SK-N-SH (cell line): ENCODE data around the gene C4orf36. TPM values are rescaled to one million over a fixed set of nuclear protein-coding genes. Genes with fewer than 3 reads are reported as not detected.

Experiments used
- CTCF ChIA-PET: fragments of 300-600, 350-600 bp; formaldehyde crosslinking; extraction: SDS; loops from one replicate; lab custom pipeline; 2021; lab: Yijun Ruan, JAX
- POLR2A ChIA-PET: fragments of 350-600 bp; sonication (Branson Sonifier 250); formaldehyde crosslinking; extraction: SDS; loops from one replicate; lab custom pipeline; 2020; ENCODE audit warnings: antibody characterized with exemption, inconsistent platforms; lab: Yijun Ruan, JAX
- DNase-seq: peaks from one replicate; pipeline ENCODE4 v3.0.0; 2012
- H2AFZ ChIP-seq: fragments of 200-600 bp; sonication (generic); 2 replicates; pipeline ENCODE4 v1.8.1; 2016; ENCODE audit warnings: antibody characterized with exemption, mild to moderate bottlenecking, low read depth
- H3F3A ChIP-seq: fragments of 200-600 bp; sonication (generic); replicated peaks from 2 replicates; pipeline ENCODE3; 2016; ENCODE audit warnings: antibody characterized with exemption, mild to moderate bottlenecking; ENCODE audit not compliant: insufficient read depth
- H3K27ac ChIP-seq, 2 experiments: fragments of 200-500 bp in 1 of 2; fragments of 200-600 bp in 1 of 2; sonication (Bioruptor generic) in 1 of 2; sonication (generic), shearing (Covaris generic) in 1 of 2; 2 replicates each; pipeline versions ENCODE4 v1.5.1 to v1.6.1; 2014 to 2016; ENCODE audit warnings: low read depth in 2 of 2, inconsistent platforms in 1 of 2, low read length in 1 of 2, mild to moderate bottlenecking in 1 of 2, mixed read lengths in 1 of 2
- H3K27me3 ChIP-seq: fragments of 200-600 bp; sonication (generic), shearing (Covaris generic); 2 replicates; pipeline ENCODE4 v1.6.1; 2016; ENCODE audit warnings: mixed run types; ENCODE audit not compliant: insufficient read depth
- H3K36me3 ChIP-seq, 2 experiments: fragments of 200-500 bp in 1 of 2; fragments of 200-600 bp in 1 of 2; sonication (Bioruptor generic) in 1 of 2; sonication (generic) in 1 of 2; replicated peaks in 1 of 2; 2 replicates each; pipeline versions ENCODE3 to v1.5.1; 2014 to 2016; ENCODE audit warnings: low read length in 1 of 2, mild to moderate bottlenecking in 1 of 2; ENCODE audit not compliant: insufficient read depth in 2 of 2, control insufficient read depth in 1 of 2
- H3K4me1 ChIP-seq, 2 experiments: fragments of 200-500 bp in 1 of 2; fragments of 200-600 bp in 1 of 2; sonication (Bioruptor generic) in 1 of 2; sonication (generic), shearing (Covaris generic) in 1 of 2; 2 replicates each; pipeline versions ENCODE4 v1.5.1 to v1.6.1; 2014 to 2016; ENCODE audit warnings: low read depth in 1 of 2, low read length in 1 of 2, mixed run types in 1 of 2; ENCODE audit not compliant: insufficient read depth in 2 of 2, control insufficient read depth in 1 of 2
- H3K4me2 ChIP-seq: fragments of 200-600 bp; sonication (generic), shearing (Covaris generic); 2 replicates; pipeline ENCODE4 v1.6.1; 2017; ENCODE audit warnings: mixed run types
- H3K4me3 ChIP-seq, 2 experiments: fragments of 200-500 bp in 1 of 2; fragments of 200-600 bp in 1 of 2; sonication (Bioruptor generic) in 1 of 2; sonication (generic), shearing (Covaris generic) in 1 of 2; 2 replicates each; pipeline versions ENCODE4 v1.5.1 to v1.8.1; 2014 to 2016; ENCODE audit warnings: low read depth in 2 of 2, inconsistent platforms in 1 of 2, low read length in 1 of 2, mild to moderate bottlenecking in 1 of 2, mixed read lengths in 1 of 2, moderate library complexity in 1 of 2
- H3K79me2 ChIP-seq: fragments of 200-600 bp; sonication (generic); 2 replicates; pipeline ENCODE4 v1.8.1; 2017; ENCODE audit warnings: mild to moderate bottlenecking; ENCODE audit not compliant: insufficient read depth
- H3K9ac ChIP-seq: fragments of 200-600 bp; sonication (generic); 2 replicates; pipeline ENCODE4 v1.6.1; 2017; ENCODE audit warnings: mixed run types
- H3K9me2 ChIP-seq: fragments of 200-600 bp; sonication (generic); 2 replicates; pipeline ENCODE4 v1.6.1; 2017; ENCODE audit warnings: mixed run types
- H3K9me3 ChIP-seq: fragments of 200-600 bp; sonication (generic); 2 replicates; pipeline ENCODE4 v1.6.1; 2017; ENCODE audit warnings: mixed run types, mild to moderate bottlenecking, moderate library complexity
- H4K20me1 ChIP-seq: fragments of 200-600 bp; sonication (generic); 2 replicates; pipeline ENCODE4 v1.6.1; 2017; ENCODE audit warnings: mild to moderate bottlenecking, mixed run types; ENCODE audit not compliant: insufficient read depth
- CTCF ChIP-seq: fragments of 200-600 bp; sonication (generic); IDR thresholded peaks from 2 replicates; pipeline ENCODE4 v1.6.1; 2017; ENCODE audit warnings: antibody characterized with exemption, mild to moderate bottlenecking, moderate library complexity
- ELF1 ChIP-seq: IDR thresholded peaks from 2 replicates; pipeline ENCODE4 v1.4.0; 2012
- EZH2phosphoT487 ChIP-seq: fragments of 200-600 bp; sonication (generic); IDR thresholded peaks from 2 replicates; pipeline ENCODE4 v1.6.1; 2017; ENCODE audit warnings: low read depth, mixed run types, mild to moderate bottlenecking, antibody characterized with exemption, moderate library complexity, borderline replicate concordance
- GATA2 ChIP-seq: sonication (generic); formaldehyde crosslinking; IDR thresholded peaks from 2 replicates; pipeline ENCODE4 v1.5.0; 2020; ENCODE audit warnings: mild to moderate bottlenecking, missing genetic modification reagents
- IRF3 ChIP-seq: fragments of 150-350 bp; IDR thresholded peaks from 2 replicates; pipeline ENCODE4 v1.6.1; 2016; ENCODE audit warnings: mild to moderate bottlenecking, low read depth, low read length
- MAX ChIP-seq: IDR thresholded peaks from 2 replicates; pipeline ENCODE4 v1.4.0; 2012; ENCODE audit warnings: low read depth
- MXI1 ChIP-seq: IDR thresholded peaks from 2 replicates; pipeline ENCODE4 v1.6.1; 2012; ENCODE audit warnings: mild to moderate bottlenecking, low read depth, low read length, improper control_type of control experiment
- NFIC ChIP-seq: IDR thresholded peaks from 2 replicates; pipeline ENCODE4 v1.4.0; 2012; ENCODE audit warnings: borderline replicate concordance
- REST ChIP-seq: IDR thresholded peaks from 2 replicates; pipeline ENCODE4 v1.6.1; 2012; ENCODE audit warnings: mild to moderate bottlenecking, low read depth, low read length, moderate library complexity
- RFX5 ChIP-seq: IDR thresholded peaks from 2 replicates; pipeline ENCODE4 v1.6.1; 2012; ENCODE audit warnings: mild to moderate bottlenecking, improper control_type of control experiment, low read length
- SIN3A ChIP-seq: IDR thresholded peaks from 2 replicates; pipeline ENCODE4 v1.6.1; 2012; ENCODE audit warnings: low read depth, mild to moderate bottlenecking, low read length, moderate library complexity, borderline replicate concordance
- SMC3 ChIP-seq: IDR thresholded peaks from 2 replicates; pipeline ENCODE4 v1.6.1; 2012; ENCODE audit warnings: low read depth, low read length, improper control_type of control experiment
- TCF12 ChIP-seq: IDR thresholded peaks from 2 replicates; pipeline ENCODE4 v1.4.0; 2012
- TEAD4 ChIP-seq: IDR thresholded peaks from 2 replicates; pipeline ENCODE4 v1.4.0; 2012; ENCODE audit warnings: mild to moderate bottlenecking, borderline replicate concordance; ENCODE audit not compliant: insufficient read depth
- USF1 ChIP-seq: IDR thresholded peaks from 2 replicates; pipeline ENCODE4 v1.4.0; 2012; ENCODE audit warnings: low read depth, borderline replicate concordance
- WGBS: methylation state at CpG from one replicate; pipeline ENCODE4 v1.1.6; 2017; ENCODE audit warnings: low lambda C conversion rate; 5-methylcytosine and 5-hydroxymethylcytosine counted together
- polyA plus RNA-seq, 3 experiments: library from polyadenylated mRNA; depleted of rRNA; stranded (reverse); fragments of >200 nt; gene quantifications; 2 replicates each; pipeline ENCODE4 v1.2.3, GENCODE V29; 2012

C4orf36 gene
- polyA plus RNA-seq, 1 of the 3 experiments (the other 2 are of a cell fraction), result 0.71 TPM

- no peak for TF ChIP-seq EZH2phosphoT487
- TF ChIP-seq GATA2 (CRISPR knock-in tag), result no peak
- no peak for TF ChIP-seq SMC3
- TF ChIP-seq MXI1, result peak; percentile 80
- no peak for TF ChIP-seq SIN3A
- no peak for TF ChIP-seq IRF3
- no peak for TF ChIP-seq MAX
These were observed 376 bp upstream of the C4orf36 start (continued) for GRCh38 chr4:86892636-86892960.

GRCh38 chr4:86890790-86891189, 1.4 kb downstream of the C4orf36 start:
- H4K20me1 ChIP-seq, result no peaks in the 10 kb centered on the region
- no peaks in the 10 kb centered on the region for H3K27me3 ChIP-seq
- no peak overlapping the region for H2AFZ ChIP-seq
- peaks cover 10% of the 10 kb centered on the region for H3F3A ChIP-seq
- no peak overlapping the region for H3K4me3 ChIP-seq
- no peak overlapping the region for H3K4me2 ChIP-seq
- H3K4me1 ChIP-seq, result peaks cover 0 to 8% of the 10 kb centered on the region in 2 experiments; a peak in 1 of 4 replicates
- ChIA-PET CTCF (interaction anchor here (21.7 kb wide), 1 partner anchor 392 kb away, joined by 294 read pairs; no protein-coding TSS in a partner anchor), POLR2A (no interaction called here)
- WGBS, result 94% methylated on average over 7 of the region's 7 CpGs
- TF ChIP-seq ELF1 (no peak), REST (no peak), NFIC (no peak), TCF12 (no peak), RFX5 (no peak), TEAD4 (no peak), USF1 (no peak), CTCF (no peak)
- DNase-seq, result no peak
- no peaks in the 10 kb centered on the region for H3K9me3 ChIP-seq
- no peak overlapping the region for H3K9ac ChIP-seq
- H3K36me3 ChIP-seq, result no peaks in the 10 kb centered on the region
- H3K79me2 ChIP-seq, result no peaks in the 10 kb centered on the region
- no peaks in the 10 kb centered on the region for H3K9me2 ChIP-seq
- H3K27ac ChIP-seq, result no peak overlapping the region
